ENCODE data around the gene MSH5. TPM values are rescaled to one million over a fixed set of nuclear protein-coding genes. Genes with fewer than 3 reads are reported as not detected.

Gene MSH5
- total and polyA plus RNA-seq, 9 of the 15 experiments (the other 6 are each of a cell fraction or from before 2014, with no cell fraction given): 12.5 to 104 (median 46.6) TPM

GRCh38 chr6:31765910-31766794 lies 26.3 kb downstream of the MSH5 start:
- ChIA-PET POLR2A (interaction anchor here (0.7 to 5.9 kb wide), 20 partner anchors 7 to 106 kb away, joined by 3 to 75 read pairs (median 3); partner anchors contain the start of genes C6orf47, CLIC1, HSPA1B and LSM2), CTCF (ENCODE audit: low intra/inter-chr PET ratio) (interaction anchor here (1.4 kb wide), 1 partner anchor 86 kb away, joined by 4 read pairs; the partner anchor contains the start of gene LY6G5C)
- H3K27ac ChIP-seq (ENCODE audit: extremely low read depth, low read depth, low read length): no peak overlapping the region
- WGBS (ENCODE audit: insufficient coverage, low coverage, missing lambda C conversion rate): 76% methylated on average over 42 of the region's 42 CpGs
- no TSS peak for BruUV-seq (replicated peaks)
- peaks cover 18 to 47% of the 10 kb centered on the region in 2 experiments; a peak in 4 of 5 replicates for H3K4me1 ChIP-seq (replicated peaks in 1 of 2; ENCODE audit: control insufficient read depth in 2 of 2, insufficient read depth in 2 of 2, low read length in 2 of 2)
- ATAC-seq: no peak
- peak in 1 of 4 experiments; percentile 62 for DNase-seq (ENCODE audit: extremely low read depth in 1 of 4, low spot score in 3 of 4)
- no peak overlapping the region for H3K4me2 ChIP-seq (ENCODE audit: insufficient read depth, low read length)
- peak overlapping the region in 1 of 2 experiments; percentile 72; a peak in 2 of 4 replicates for H3K9ac ChIP-seq (ENCODE audit: insufficient read depth in 1 of 2, low read depth in 2 of 2, low read length in 2 of 2)
- peaks cover 4% of the 10 kb centered on the region for H3K9me1 ChIP-seq (ENCODE audit: control insufficient read depth, insufficient read depth, low read length)
- no peak overlapping the region for H2AFZ ChIP-seq (ENCODE audit: low read depth, low read length)
- in situ Hi-C loops (cut with MboI): loop anchor here (5.0 kb wide), 1 partner anchor 79 kb away; no protein-coding TSS in a partner anchor
- TF ChIP-seq TFAP4 (CRISPR knock-in tag; IDR thresholded peaks at IDR 0.05; ENCODE audit: borderline replicate concordance) (peak; percentile 34; the same call in 1 of the 2 replicates), RBFOX2 (IDR thresholded peaks at IDR 0.05; ENCODE audit: low read depth, low read length) (peak; percentile 53), ZNF79 (CRISPR knock-in tag; IDR thresholded peaks at IDR 0.05; ENCODE audit: low read depth) (no peak), SIN3B (IDR thresholded peaks at IDR 0.05; ENCODE audit: low read depth) (no peak), GATAD2B (IDR thresholded peaks at IDR 0.05; ENCODE audit: borderline replicate concordance) (no peak), FOXA3 (CRISPR knock-in tag; conservative IDR thresholded peaks at IDR 0.05 in 1 of 2, IDR thresholded peaks at IDR 0.05 in 1 of 2) (0 out of 4 replicates have a peak, but pooled peaks of 1 of the 2 experiments have one; percentile 20), ZBTB26 (CRISPR knock-in tag; IDR thresholded peaks at IDR 0.05) (0 out of 2 replicates have a peak, but pooled peaks have one; percentile 26), MED1 (CRISPR knock-in tag; IDR thresholded peaks at IDR 0.05; ENCODE audit: borderline replicate concordance) (0 out of 2 replicates have a peak, but pooled peaks have one; percentile 31), POLR2G (IDR thresholded peaks at IDR 0.05; ENCODE audit: low read depth, low read length) (peak; percentile 77), RBM22 (IDR thresholded peaks at IDR 0.05; ENCODE audit: low read depth, low read length, poor library complexity, severe bottlenecking) (peak; percentile 48), ZNF184 (CRISPR knock-in tag; IDR thresholded peaks at IDR 0.05) (peak; percentile 35; the same call in 1 of the 2 replicates)
- TF ChIP-seq, protein P1, sequence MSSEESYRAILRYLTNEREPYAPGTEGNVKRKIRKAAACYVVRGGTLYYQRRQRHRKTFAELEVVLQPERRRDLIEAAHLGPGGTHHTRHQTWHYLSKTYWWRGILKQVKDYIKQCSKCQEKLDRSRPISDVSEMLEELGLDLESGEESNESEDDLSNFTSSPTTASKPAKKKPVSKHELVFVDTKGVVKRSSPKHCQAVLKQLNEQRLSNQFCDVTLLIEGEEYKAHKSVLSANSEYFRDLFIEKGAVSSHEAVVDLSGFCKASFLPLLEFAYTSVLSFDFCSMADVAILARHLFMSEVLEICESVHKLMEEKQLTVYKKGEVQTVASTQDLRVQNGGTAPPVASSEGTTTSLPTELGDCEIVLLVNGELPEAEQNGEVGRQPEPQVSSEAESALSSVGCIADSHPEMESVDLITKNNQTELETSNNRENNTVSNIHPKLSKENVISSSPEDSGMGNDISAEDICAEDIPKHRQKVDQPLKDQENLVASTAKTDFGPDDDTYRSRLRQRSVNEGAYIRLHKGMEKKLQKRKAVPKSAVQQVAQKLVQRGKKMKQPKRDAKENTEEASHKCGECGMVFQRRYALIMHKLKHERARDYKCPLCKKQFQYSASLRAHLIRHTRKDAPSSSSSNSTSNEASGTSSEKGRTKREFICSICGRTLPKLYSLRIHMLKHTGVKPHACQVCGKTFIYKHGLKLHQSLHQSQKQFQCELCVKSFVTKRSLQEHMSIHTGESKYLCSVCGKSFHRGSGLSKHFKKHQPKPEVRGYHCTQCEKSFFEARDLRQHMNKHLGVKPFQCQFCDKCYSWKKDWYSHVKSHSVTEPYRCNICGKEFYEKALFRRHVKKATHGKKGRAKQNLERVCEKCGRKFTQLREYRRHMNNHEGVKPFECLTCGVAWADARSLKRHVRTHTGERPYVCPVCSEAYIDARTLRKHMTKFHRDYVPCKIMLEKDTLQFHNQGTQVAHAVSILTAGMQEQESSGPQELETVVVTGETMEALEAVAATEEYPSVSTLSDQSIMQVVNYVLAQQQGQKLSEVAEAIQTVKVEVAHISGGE (CRISPR knock-in tag; IDR thresholded peaks at IDR 0.05): no peak
- H3K9me3 ChIP-seq (replicated peaks; ENCODE audit: control insufficient read depth, insufficient read depth, low read depth, low read length): no peaks in the 10 kb centered on the region
- H4K20me1 ChIP-seq (replicated peaks; ENCODE audit: control insufficient read depth, insufficient read depth, low read length): no peaks in the 10 kb centered on the region
- H3K36me3 ChIP-seq (ENCODE audit: control insufficient read depth, insufficient read depth, low read length): peaks cover 30% of the 10 kb centered on the region; the same call in 2 of the 3 replicates
- no peak for FAIRE-seq
- H3K4me3 ChIP-seq: no peak overlapping the region
- no peaks in the 10 kb centered on the region for H3K27me3 ChIP-seq (ENCODE audit: control insufficient read depth in 2 of 2, insufficient read depth in 2 of 2, low read length in 2 of 2)
- no peaks in the 10 kb centered on the region for H3K79me2 ChIP-seq (ENCODE audit: control insufficient read depth, insufficient read depth, low read length)
- intact Hi-C loops (cut with micrococcal nuclease): no loop called here
